ENCODE results near the gene TMEM198. TPM values are rescaled to one million over a fixed set of nuclear protein-coding genes. Genes with fewer than 3 reads are reported as not detected.

The TMEM198 gene
- total and polyA plus RNA-seq, 9 of the 15 experiments (the other 6 are each of a cell fraction or from before 2014, with no cell fraction given), result 0.03 to 3.8 (median 1.0) TPM

DNA sequence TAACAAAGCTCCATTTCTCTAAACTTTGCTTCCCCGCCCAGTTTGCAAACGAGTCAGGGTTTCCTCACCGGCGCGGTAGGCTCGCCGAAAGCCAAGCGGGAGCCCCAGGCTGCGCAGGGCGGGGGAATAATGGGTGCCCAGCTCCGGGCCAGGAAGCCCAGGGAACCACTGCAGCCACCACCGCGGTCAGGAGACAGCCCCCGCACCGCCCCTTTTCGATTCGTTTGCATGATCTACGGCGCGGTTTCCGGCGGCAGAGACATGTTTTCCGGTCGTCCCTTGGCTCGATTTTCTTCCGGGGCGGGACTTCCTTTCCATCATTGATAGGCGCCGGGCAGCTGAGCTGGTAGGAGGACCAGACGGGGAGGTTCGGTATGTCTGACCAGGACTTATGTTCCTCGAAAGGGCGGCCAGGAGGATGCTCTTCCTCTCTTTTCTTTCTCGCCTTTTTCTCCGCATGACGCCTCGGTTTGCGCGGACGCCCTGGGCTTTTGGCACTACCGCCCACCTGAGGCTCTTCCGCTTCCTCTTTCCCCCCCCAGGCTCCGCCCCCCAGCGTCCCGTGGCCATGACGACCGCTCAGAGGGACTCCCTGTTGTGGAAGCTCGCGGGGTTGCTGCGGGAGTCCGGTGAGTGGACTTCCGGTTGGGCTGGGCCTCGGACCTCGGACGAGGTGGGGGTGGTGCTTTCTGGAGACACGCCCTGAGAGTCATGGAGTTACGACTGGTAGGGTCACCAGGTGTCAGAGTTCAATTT lies 53.9 kb downstream of the TMEM198 start, which contains the start of gene STK11IP (continued):
- no peak for TF ChIP-seq ZNF717 (CRISPR knock-in tag; IDR thresholded peaks at IDR 0.05)
- TF ChIP-seq, protein P1, sequence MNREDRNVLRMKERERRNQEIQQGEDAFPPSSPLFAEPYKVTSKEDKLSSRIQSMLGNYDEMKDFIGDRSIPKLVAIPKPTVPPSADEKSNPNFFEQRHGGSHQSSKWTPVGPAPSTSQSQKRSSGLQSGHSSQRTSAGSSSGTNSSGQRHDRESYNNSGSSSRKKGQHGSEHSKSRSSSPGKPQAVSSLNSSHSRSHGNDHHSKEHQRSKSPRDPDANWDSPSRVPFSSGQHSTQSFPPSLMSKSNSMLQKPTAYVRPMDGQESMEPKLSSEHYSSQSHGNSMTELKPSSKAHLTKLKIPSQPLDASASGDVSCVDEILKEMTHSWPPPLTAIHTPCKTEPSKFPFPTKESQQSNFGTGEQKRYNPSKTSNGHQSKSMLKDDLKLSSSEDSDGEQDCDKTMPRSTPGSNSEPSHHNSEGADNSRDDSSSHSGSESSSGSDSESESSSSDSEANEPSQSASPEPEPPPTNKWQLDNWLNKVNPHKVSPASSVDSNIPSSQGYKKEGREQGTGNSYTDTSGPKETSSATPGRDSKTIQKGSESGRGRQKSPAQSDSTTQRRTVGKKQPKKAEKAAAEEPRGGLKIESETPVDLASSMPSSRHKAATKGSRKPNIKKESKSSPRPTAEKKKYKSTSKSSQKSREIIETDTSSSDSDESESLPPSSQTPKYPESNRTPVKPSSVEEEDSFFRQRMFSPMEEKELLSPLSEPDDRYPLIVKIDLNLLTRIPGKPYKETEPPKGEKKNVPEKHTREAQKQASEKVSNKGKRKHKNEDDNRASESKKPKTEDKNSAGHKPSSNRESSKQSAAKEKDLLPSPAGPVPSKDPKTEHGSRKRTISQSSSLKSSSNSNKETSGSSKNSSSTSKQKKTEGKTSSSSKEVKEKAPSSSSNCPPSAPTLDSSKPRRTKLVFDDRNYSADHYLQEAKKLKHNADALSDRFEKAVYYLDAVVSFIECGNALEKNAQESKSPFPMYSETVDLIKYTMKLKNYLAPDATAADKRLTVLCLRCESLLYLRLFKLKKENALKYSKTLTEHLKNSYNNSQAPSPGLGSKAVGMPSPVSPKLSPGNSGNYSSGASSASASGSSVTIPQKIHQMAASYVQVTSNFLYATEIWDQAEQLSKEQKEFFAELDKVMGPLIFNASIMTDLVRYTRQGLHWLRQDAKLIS (CRISPR knock-in tag; IDR thresholded peaks at IDR 0.05), result 0 out of 2 replicates have a peak, but pooled peaks have one; percentile 35
- peak; percentile 82 for TF ChIP-seq GTF2E2 (tag; IDR thresholded peaks at IDR 0.05)
- TF ChIP-seq, protein P2, sequence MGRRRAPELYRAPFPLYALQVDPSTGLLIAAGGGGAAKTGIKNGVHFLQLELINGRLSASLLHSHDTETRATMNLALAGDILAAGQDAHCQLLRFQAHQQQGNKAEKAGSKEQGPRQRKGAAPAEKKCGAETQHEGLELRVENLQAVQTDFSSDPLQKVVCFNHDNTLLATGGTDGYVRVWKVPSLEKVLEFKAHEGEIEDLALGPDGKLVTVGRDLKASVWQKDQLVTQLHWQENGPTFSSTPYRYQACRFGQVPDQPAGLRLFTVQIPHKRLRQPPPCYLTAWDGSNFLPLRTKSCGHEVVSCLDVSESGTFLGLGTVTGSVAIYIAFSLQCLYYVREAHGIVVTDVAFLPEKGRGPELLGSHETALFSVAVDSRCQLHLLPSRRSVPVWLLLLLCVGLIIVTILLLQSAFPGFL (CRISPR knock-in tag; IDR thresholded peaks at IDR 0.05), result no peak
- TF ChIP-seq ZNF263 (CRISPR knock-in tag; IDR thresholded peaks at IDR 0.05; ENCODE audit: borderline replicate concordance), result no peak
- TF ChIP-seq HNRNPUL1 (IDR thresholded peaks at IDR 0.05; ENCODE audit: low read length), result no peak
- TF ChIP-seq E2F8 (IDR thresholded peaks at IDR 0.05; ENCODE audit: low read depth, partially characterized antibody), result peak; percentile 96
- no peak for TF ChIP-seq NCOA6 (IDR thresholded peaks at IDR 0.05)
- TF ChIP-seq KLF13 (tag; IDR thresholded peaks at IDR 0.05; ENCODE audit: borderline replicate concordance, low read depth), result peak; percentile 77
- TF ChIP-seq ATF1 (CRISPR knock-in tag; IDR thresholded peaks at IDR 0.05), result no peak
- TF ChIP-seq ATF1 (tag; IDR thresholded peaks at IDR 0.05), result peak; percentile 93
- TF ChIP-seq, protein P3, sequence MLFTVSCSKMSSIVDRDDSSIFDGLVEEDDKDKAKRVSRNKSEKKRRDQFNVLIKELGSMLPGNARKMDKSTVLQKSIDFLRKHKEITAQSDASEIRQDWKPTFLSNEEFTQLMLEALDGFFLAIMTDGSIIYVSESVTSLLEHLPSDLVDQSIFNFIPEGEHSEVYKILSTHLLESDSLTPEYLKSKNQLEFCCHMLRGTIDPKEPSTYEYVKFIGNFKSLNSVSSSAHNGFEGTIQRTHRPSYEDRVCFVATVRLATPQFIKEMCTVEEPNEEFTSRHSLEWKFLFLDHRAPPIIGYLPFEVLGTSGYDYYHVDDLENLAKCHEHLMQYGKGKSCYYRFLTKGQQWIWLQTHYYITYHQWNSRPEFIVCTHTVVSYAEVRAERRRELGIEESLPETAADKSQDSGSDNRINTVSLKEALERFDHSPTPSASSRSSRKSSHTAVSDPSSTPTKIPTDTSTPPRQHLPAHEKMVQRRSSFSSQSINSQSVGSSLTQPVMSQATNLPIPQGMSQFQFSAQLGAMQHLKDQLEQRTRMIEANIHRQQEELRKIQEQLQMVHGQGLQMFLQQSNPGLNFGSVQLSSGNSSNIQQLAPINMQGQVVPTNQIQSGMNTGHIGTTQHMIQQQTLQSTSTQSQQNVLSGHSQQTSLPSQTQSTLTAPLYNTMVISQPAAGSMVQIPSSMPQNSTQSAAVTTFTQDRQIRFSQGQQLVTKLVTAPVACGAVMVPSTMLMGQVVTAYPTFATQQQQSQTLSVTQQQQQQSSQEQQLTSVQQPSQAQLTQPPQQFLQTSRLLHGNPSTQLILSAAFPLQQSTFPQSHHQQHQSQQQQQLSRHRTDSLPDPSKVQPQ (CRISPR knock-in tag; IDR thresholded peaks at IDR 0.05; ENCODE audit: borderline replicate concordance), result no peak
- TF ChIP-seq TEAD4 (IDR thresholded peaks at IDR 0.05; ENCODE audit: low read length), result no peak
- no peak for TF ChIP-seq TEAD4 (CRISPR knock-in tag; IDR thresholded peaks at IDR 0.05; ENCODE audit: borderline replicate concordance)
- no peak for TF ChIP-seq ZSCAN29 (IDR thresholded peaks at IDR 0.05)
- TF ChIP-seq ESRRB (CRISPR knock-in tag; IDR thresholded peaks at IDR 0.05; ENCODE audit: borderline replicate concordance), result no peak
- TF ChIP-seq GATA2 (CRISPR knock-in tag; IDR thresholded peaks at IDR 0.05), result no peak

Data from K562 (cell line).